ENCODE results near the gene NFKB2. TPM values are rescaled to one million over a fixed set of nuclear protein-coding genes. Genes with fewer than 3 reads are reported as not detected.

Gene NFKB2
- total and polyA plus RNA-seq, 2 of the 4 experiments (the other 2 are of a cell fraction): 16.1 to 32.3 TPM

DNA sequence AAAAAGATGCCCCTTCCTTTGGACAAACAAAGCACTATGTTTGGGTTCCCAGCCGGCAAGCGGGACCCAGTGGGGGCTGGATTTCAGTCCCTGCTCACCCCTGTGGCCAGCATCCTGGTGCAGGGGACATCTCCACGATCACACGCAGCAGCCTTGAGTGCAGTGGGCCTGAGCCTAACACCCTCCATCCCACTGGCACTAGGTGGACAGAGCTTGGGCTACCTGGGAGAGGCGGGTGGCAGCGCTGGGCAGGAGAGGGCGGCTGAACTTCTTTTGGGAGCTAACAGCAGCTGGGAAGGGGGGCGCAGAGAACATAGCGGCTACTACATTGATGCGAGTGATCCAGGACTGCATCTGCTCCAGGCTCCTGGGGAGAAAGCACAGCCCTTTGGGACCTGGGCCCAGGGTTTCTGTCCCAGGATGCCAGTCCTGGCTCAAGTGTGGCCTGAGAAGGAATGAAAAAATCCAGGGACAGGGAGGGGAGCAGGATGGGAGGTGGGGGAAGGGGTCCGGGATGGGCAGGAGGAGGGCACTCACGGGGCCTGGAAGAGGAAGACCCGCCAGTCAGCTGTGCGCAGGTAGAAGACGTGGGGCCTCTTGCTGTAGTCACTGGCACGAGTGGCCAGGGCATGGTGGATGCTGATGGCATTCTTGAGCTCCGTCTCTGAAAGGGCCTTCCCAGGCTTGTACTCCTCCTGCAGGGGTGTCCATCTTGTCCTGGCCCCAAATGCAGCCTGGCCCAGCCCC is 9.0 kb downstream of the NFKB2 start:
- Histone ChIP-seq H2AK5ac (ENCODE audit: low read depth, low read length) (no peak overlapping the region), H3K4me3 (ENCODE audit: insufficient read depth, low read depth, low read length) (no peak overlapping the region), H2BK5ac (ENCODE audit: low read depth, low read length, poor library complexity, severe bottlenecking) (no peak overlapping the region), H2BK20ac (ENCODE audit: low read depth, low read length) (no peak overlapping the region), H2BK120ac (ENCODE audit: low read depth, low read length) (no peak overlapping the region), H2AFZ (replicated peaks; ENCODE audit: low read length, poor library complexity) (no peak overlapping the region), H4K8ac (ENCODE audit: low read depth in 2 of 2, low read length in 2 of 2) (no peak overlapping the region), H3K9me1 (ENCODE audit: insufficient read depth, low read length) (peaks cover 5% of the 10 kb centered on the region; the same call in 1 of the 2 replicates), H3K79me1 (ENCODE audit: low read depth in 1 of 2, low read length in 2 of 2) (peaks cover 9 to 13% of the 10 kb centered on the region in 2 experiments; a peak in 3 of 4 replicates), H2BK15ac (ENCODE audit: low read depth, low read length) (no peak overlapping the region), H3K4me2 (ENCODE audit: low read depth, low read length) (no peak overlapping the region), H3K4me1 (ENCODE audit: control insufficient read depth, insufficient read depth, low read length) (peaks cover 11% of the 10 kb centered on the region), H3K23ac (ENCODE audit: low read depth, low read length) (no peak overlapping the region), H4K91ac (ENCODE audit: insufficient read depth, low read depth, low read length) (no peak overlapping the region), H4K20me1 (ENCODE audit: insufficient read depth, low read length) (peaks cover 6% of the 10 kb centered on the region), H3K36me3 (ENCODE audit: control insufficient read depth, insufficient read depth, low read length) (peaks cover 19% of the 10 kb centered on the region), H3K9ac (ENCODE audit: low read depth, low read length) (no peak overlapping the region), H3K27ac (ENCODE audit: insufficient read depth, low read length) (no peak overlapping the region), H3K18ac (ENCODE audit: low read depth, low read length) (no peak overlapping the region), H3K9me3 (ENCODE audit: control insufficient read depth, insufficient read depth, low read length) (no peaks in the 10 kb centered on the region), H4K5ac (ENCODE audit: low read depth, low read length) (no peak overlapping the region), H3K14ac (replicated peaks; ENCODE audit: low read depth, low read length) (no peak overlapping the region), H3K27me3 (ENCODE audit: control insufficient read depth, insufficient read depth, low read length) (peaks cover 7% of the 10 kb centered on the region; the same call in 1 of the 2 replicates), H2AK9ac (replicated peaks; ENCODE audit: low read depth, low read length, poor library complexity) (no peak overlapping the region), H3K56ac (ENCODE audit: extremely low read depth, insufficient read depth, low read length) (no peak overlapping the region), H3K4ac (ENCODE audit: low read depth, low read length) (no peak overlapping the region)
- in situ Hi-C loops (cut with MboI; ENCODE audit: low sequenced_read_pairs) (no loop called here), dilution Hi-C loops (cut with HindIII; ENCODE audit: low sequenced_read_pairs, unreplicated experiment) (no loop called here), intact Hi-C loops (cut with micrococcal nuclease) (no loop called here)
- no peak for DNase-seq
- BruUV-seq (replicated peaks): no TSS peak
- POLR2A ChIA-PET (ENCODE audit: unreplicated experiment): no interaction called here
- 93% methylated on average over 13 of the region's 17 CpGs; no CpG with 5 or more reads in 1 of the 2 experiments for WGBS, 2 experiments (ENCODE audit: extremely low coverage in 2 of 2, insufficient read length in 1 of 2)
- CTCF ChIA-PET: interaction anchor here (0.6 to 1.0 kb wide), 2 partner anchors 19 to 185 kb away, joined by 5 read pairs; no protein-coding TSS in a partner anchor
- TF ChIP-seq RFX5 (IDR thresholded peaks at IDR 0.05; ENCODE audit: low read depth, low read length) (no peak), BHLHE40 (IDR thresholded peaks at IDR 0.05; ENCODE audit: low read depth, low read length) (no peak)
- TF ChIP-seq, protein P1, sequence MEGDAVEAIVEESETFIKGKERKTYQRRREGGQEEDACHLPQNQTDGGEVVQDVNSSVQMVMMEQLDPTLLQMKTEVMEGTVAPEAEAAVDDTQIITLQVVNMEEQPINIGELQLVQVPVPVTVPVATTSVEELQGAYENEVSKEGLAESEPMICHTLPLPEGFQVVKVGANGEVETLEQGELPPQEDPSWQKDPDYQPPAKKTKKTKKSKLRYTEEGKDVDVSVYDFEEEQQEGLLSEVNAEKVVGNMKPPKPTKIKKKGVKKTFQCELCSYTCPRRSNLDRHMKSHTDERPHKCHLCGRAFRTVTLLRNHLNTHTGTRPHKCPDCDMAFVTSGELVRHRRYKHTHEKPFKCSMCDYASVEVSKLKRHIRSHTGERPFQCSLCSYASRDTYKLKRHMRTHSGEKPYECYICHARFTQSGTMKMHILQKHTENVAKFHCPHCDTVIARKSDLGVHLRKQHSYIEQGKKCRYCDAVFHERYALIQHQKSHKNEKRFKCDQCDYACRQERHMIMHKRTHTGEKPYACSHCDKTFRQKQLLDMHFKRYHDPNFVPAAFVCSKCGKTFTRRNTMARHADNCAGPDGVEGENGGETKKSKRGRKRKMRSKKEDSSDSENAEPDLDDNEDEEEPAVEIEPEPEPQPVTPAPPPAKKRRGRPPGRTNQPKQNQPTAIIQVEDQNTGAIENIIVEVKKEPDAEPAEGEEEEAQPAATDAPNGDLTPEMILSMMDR (conservative IDR thresholded peaks at IDR 0.05; ENCODE audit: low read depth, low read length): no peak
- ATAC-seq (ENCODE audit: low read depth): no peak

Measured in IMR-90 (cell line).